ENCODE data around the gene L1TD1. TPM values are rescaled to one million over a fixed set of nuclear protein-coding genes. Genes with fewer than 3 reads are reported as not detected.

L1TD1 gene
- total and polyA plus RNA-seq, 5 donors from 2014 or later, result not detected

GRCh38 chr1:62185677-62186076 is 9.0 kb upstream of the L1TD1 start:
- Mint-ChIP-seq H3K27me3 (no peaks in the 10 kb centered on the region), H3K4me1 (no peaks in the 10 kb centered on the region), H3K36me3 (no peaks in the 10 kb centered on the region), H3K4me3 (no peak overlapping the region), H3K9me3 (peaks cover 0 to 1% (median 0%) of the 10 kb centered on the region in 7 donors), H3K27ac (no peak overlapping the region)
- Histone ChIP-seq H3K4me1 (ENCODE audit: control insufficient read depth, insufficient read depth, low read length, poor library complexity, severe bottlenecking) (no peaks in the 10 kb centered on the region), H3K27ac (ENCODE audit: insufficient read depth, low read length, poor library complexity, severe bottlenecking) (no peak overlapping the region), H3K4me3 (ENCODE audit: low read depth, low read length) (no peak overlapping the region), H3K27me3 (ENCODE audit: control insufficient read depth, insufficient read depth, low read length) (no peaks in the 10 kb centered on the region), H3K9me3 (ENCODE audit: control insufficient read depth in 2 of 2, low read length in 2 of 2) (no peaks in the 10 kb centered on the region), H3K36me3 (ENCODE audit: control insufficient read depth, insufficient read depth, low read length) (no peaks in the 10 kb centered on the region)
- ATAC-seq (ENCODE audit: low read depth in 2 of 2) (no peak), DNase-seq (no peak)

- Mint-ChIP-seq H3K9me3 (peaks cover 0 to 1% (median 0%) of the 10 kb centered on the region in 7 donors), H3K27ac (no peak overlapping the region), H3K36me3 (no peaks in the 10 kb centered on the region), H3K4me3 (no peak overlapping the region), H3K4me1 (no peaks in the 10 kb centered on the region), H3K27me3 (no peaks in the 10 kb centered on the region)
- ATAC-seq (ENCODE audit: low read depth in 2 of 2) (no peak), DNase-seq (no peak)
- Histone ChIP-seq H3K27me3 (ENCODE audit: control insufficient read depth, insufficient read depth, low read length) (no peaks in the 10 kb centered on the region), H3K4me3 (ENCODE audit: low read depth, low read length) (no peak overlapping the region), H3K36me3 (ENCODE audit: control insufficient read depth, insufficient read depth, low read length) (no peaks in the 10 kb centered on the region), H3K4me1 (ENCODE audit: control insufficient read depth, insufficient read depth, low read length, poor library complexity, severe bottlenecking) (no peaks in the 10 kb centered on the region), H3K27ac (ENCODE audit: insufficient read depth, low read length, poor library complexity, severe bottlenecking) (no peak overlapping the region), H3K9me3 (ENCODE audit: control insufficient read depth in 2 of 2, low read length in 2 of 2) (no peaks in the 10 kb centered on the region)
These were observed 7.1 kb upstream of the L1TD1 start for GRCh38 chr1:62187548-62187947.

GRCh38 chr1:62188111-62188510 is 6.5 kb upstream of the L1TD1 start:
- Mint-ChIP-seq H3K9me3 (peaks cover 0 to 1% (median 0%) of the 10 kb centered on the region in 7 donors), H3K27me3 (peaks cover 2% of the 10 kb centered on the region), H3K36me3 (no peaks in the 10 kb centered on the region), H3K4me1 (no peaks in the 10 kb centered on the region), H3K4me3 (no peak overlapping the region), H3K27ac (no peak overlapping the region)
- no peaks in the 10 kb centered on the region for H3K9me3 ChIP-seq (ENCODE audit: control insufficient read depth in 2 of 2, low read length in 2 of 2)
- no peak overlapping the region for H3K4me3 ChIP-seq (ENCODE audit: low read depth, low read length)
- H3K36me3 ChIP-seq (ENCODE audit: control insufficient read depth, insufficient read depth, low read length), result no peaks in the 10 kb centered on the region
- no peaks in the 10 kb centered on the region for H3K4me1 ChIP-seq (ENCODE audit: control insufficient read depth, insufficient read depth, low read length, poor library complexity, severe bottlenecking)
- DNase-seq, result no peak
- ATAC-seq (ENCODE audit: low read depth in 2 of 2), result no peak
- H3K27me3 ChIP-seq (ENCODE audit: control insufficient read depth, insufficient read depth, low read length), result no peaks in the 10 kb centered on the region
- H3K27ac ChIP-seq (ENCODE audit: insufficient read depth, low read length, poor library complexity, severe bottlenecking), result no peak overlapping the region

GRCh38 chr1:62196086-62196690 is 1.5 kb downstream of the L1TD1 start:
- no peaks in the 10 kb centered on the region for H3K4me1 Mint-ChIP-seq
- peak overlapping the region in 1 of 3 donors; percentile 89 for H3K27ac Mint-ChIP-seq

GRCh38 chr1:62198069-62198780 is 3.6 kb downstream of the L1TD1 start:
- DNase-seq (no peak), ATAC-seq (ENCODE audit: low read depth in 2 of 2) (no peak)
- no peaks in the 10 kb centered on the region for H3K9me3 ChIP-seq (ENCODE audit: control insufficient read depth in 2 of 2, low read length in 2 of 2)
- peaks cover 0 to 1% (median 0%) of the 10 kb centered on the region in 7 donors for H3K9me3 Mint-ChIP-seq
- H3K4me1 ChIP-seq (ENCODE audit: control insufficient read depth, insufficient read depth, low read length, poor library complexity, severe bottlenecking), result no peaks in the 10 kb centered on the region
- H3K4me1 Mint-ChIP-seq, result no peaks in the 10 kb centered on the region
- no peaks in the 10 kb centered on the region for H3K27me3 ChIP-seq (ENCODE audit: control insufficient read depth, insufficient read depth, low read length)
- no peak overlapping the region for H3K27ac Mint-ChIP-seq
- H3K36me3 ChIP-seq (ENCODE audit: control insufficient read depth, insufficient read depth, low read length), result no peaks in the 10 kb centered on the region
- no peak overlapping the region for H3K4me3 ChIP-seq (ENCODE audit: low read depth, low read length)
- H3K27ac ChIP-seq (ENCODE audit: insufficient read depth, low read length, poor library complexity, severe bottlenecking), result no peak overlapping the region
- peaks cover 39% of the 10 kb centered on the region for H3K27me3 Mint-ChIP-seq
- no peaks in the 10 kb centered on the region for H3K36me3 Mint-ChIP-seq
- H3K4me3 Mint-ChIP-seq, result peak overlapping the region in 1 of 4 donors; percentile 10

More at GRCh38 chr1:62196086-62196690, 1.5 kb downstream of the L1TD1 start:
- H3K4me3 ChIP-seq (ENCODE audit: low read depth, low read length), result no peak overlapping the region
- H3K9me3 Mint-ChIP-seq, result peaks cover 0 to 1% (median 0%) of the 10 kb centered on the region in 7 donors
- no peaks in the 10 kb centered on the region for H3K27me3 ChIP-seq (ENCODE audit: control insufficient read depth, insufficient read depth, low read length)
- no peaks in the 10 kb centered on the region for H3K9me3 ChIP-seq (ENCODE audit: control insufficient read depth in 2 of 2, low read length in 2 of 2)
- no peak for DNase-seq
- peaks cover 43% of the 10 kb centered on the region for H3K27me3 Mint-ChIP-seq
- no peak overlapping the region for H3K27ac ChIP-seq (ENCODE audit: insufficient read depth, low read length, poor library complexity, severe bottlenecking)
- H3K36me3 Mint-ChIP-seq, result no peaks in the 10 kb centered on the region
- no peaks in the 10 kb centered on the region for H3K4me1 ChIP-seq (ENCODE audit: control insufficient read depth, insufficient read depth, low read length, poor library complexity, severe bottlenecking)
- no peak overlapping the region for H3K4me3 Mint-ChIP-seq
- ATAC-seq (ENCODE audit: low read depth in 2 of 2), result no peak
- no peaks in the 10 kb centered on the region for H3K36me3 ChIP-seq (ENCODE audit: control insufficient read depth, insufficient read depth, low read length)

- Histone ChIP-seq H3K27ac (ENCODE audit: insufficient read depth, low read length, poor library complexity, severe bottlenecking) (no peak overlapping the region), H3K4me3 (ENCODE audit: low read depth, low read length) (no peak overlapping the region), H3K9me3 (ENCODE audit: control insufficient read depth in 2 of 2, low read length in 2 of 2) (no peaks in the 10 kb centered on the region), H3K36me3 (ENCODE audit: control insufficient read depth, insufficient read depth, low read length) (no peaks in the 10 kb centered on the region), H3K27me3 (ENCODE audit: control insufficient read depth, insufficient read depth, low read length) (no peaks in the 10 kb centered on the region), H3K4me1 (ENCODE audit: control insufficient read depth, insufficient read depth, low read length, poor library complexity, severe bottlenecking) (no peaks in the 10 kb centered on the region)
- Mint-ChIP-seq H3K36me3 (no peaks in the 10 kb centered on the region), H3K4me1 (no peaks in the 10 kb centered on the region), H3K9me3 (peaks cover 0 to 2% (median 0%) of the 10 kb centered on the region in 7 donors), H3K4me3 (no peak overlapping the region), H3K27me3 (peaks cover 34% of the 10 kb centered on the region), H3K27ac (no peak overlapping the region)
- no peak for ATAC-seq (ENCODE audit: low read depth in 2 of 2)
- no peak for DNase-seq
These were observed 4.1 kb downstream of the L1TD1 start for GRCh38 chr1:62198781-62199125.

- Mint-ChIP-seq H3K36me3 (no peaks in the 10 kb centered on the region), H3K4me1 (peaks cover 0 to 15% (median 4%) of the 10 kb centered on the region in 4 donors), H3K27me3 (peaks cover 13% of the 10 kb centered on the region), H3K4me3 (no peak overlapping the region), H3K27ac (no peak overlapping the region), H3K9me3 (peaks cover 3 to 22% (median 14%) of the 10 kb centered on the region in 7 donors)
- H3K27me3 ChIP-seq (ENCODE audit: control insufficient read depth, insufficient read depth, low read length), result no peaks in the 10 kb centered on the region
- no peak overlapping the region for H3K27ac ChIP-seq (ENCODE audit: insufficient read depth, low read length, poor library complexity, severe bottlenecking)
- no peaks in the 10 kb centered on the region for H3K4me1 ChIP-seq (ENCODE audit: control insufficient read depth, insufficient read depth, low read length, poor library complexity, severe bottlenecking)
- H3K9me3 ChIP-seq (ENCODE audit: control insufficient read depth in 2 of 2, low read length in 2 of 2), result peaks cover 4 to 10% of the 10 kb centered on the region in 2 experiments
- H3K4me3 ChIP-seq (ENCODE audit: low read depth, low read length), result no peak overlapping the region
- DNase-seq (no peak), ATAC-seq (ENCODE audit: low read depth in 2 of 2) (no peak)
- no peaks in the 10 kb centered on the region for H3K36me3 ChIP-seq (ENCODE audit: control insufficient read depth, insufficient read depth, low read length)
These were observed 12.5 kb downstream of the L1TD1 start for GRCh38 chr1:62207187-62207586.

GRCh38 chr1:62208087-62208486 is 13.4 kb downstream of the L1TD1 start:
- Histone ChIP-seq H3K36me3 (ENCODE audit: control insufficient read depth, insufficient read depth, low read length) (no peaks in the 10 kb centered on the region), H3K9me3 (ENCODE audit: control insufficient read depth in 2 of 2, low read length in 2 of 2) (peaks cover 4 to 10% of the 10 kb centered on the region in 2 experiments), H3K4me1 (ENCODE audit: control insufficient read depth, insufficient read depth, low read length, poor library complexity, severe bottlenecking) (no peaks in the 10 kb centered on the region), H3K4me3 (ENCODE audit: low read depth, low read length) (no peak overlapping the region), H3K27me3 (ENCODE audit: control insufficient read depth, insufficient read depth, low read length) (no peaks in the 10 kb centered on the region), H3K27ac (ENCODE audit: insufficient read depth, low read length, poor library complexity, severe bottlenecking) (no peak overlapping the region)
- Mint-ChIP-seq H3K27me3 (peaks cover 13% of the 10 kb centered on the region), H3K9me3 (peaks cover 3 to 22% (median 14%) of the 10 kb centered on the region in 7 donors), H3K36me3 (no peaks in the 10 kb centered on the region), H3K27ac (no peak overlapping the region), H3K4me1 (peaks cover 0 to 15% (median 4%) of the 10 kb centered on the region in 4 donors), H3K4me3 (no peak overlapping the region)
- ATAC-seq (ENCODE audit: low read depth in 2 of 2) (no peak), DNase-seq (no peak)

Measured in CD4-positive, CD25-positive, alpha-beta regulatory T cell (primary cell).